Measurements from ENCODE around the gene ZNF605.

DNA sequence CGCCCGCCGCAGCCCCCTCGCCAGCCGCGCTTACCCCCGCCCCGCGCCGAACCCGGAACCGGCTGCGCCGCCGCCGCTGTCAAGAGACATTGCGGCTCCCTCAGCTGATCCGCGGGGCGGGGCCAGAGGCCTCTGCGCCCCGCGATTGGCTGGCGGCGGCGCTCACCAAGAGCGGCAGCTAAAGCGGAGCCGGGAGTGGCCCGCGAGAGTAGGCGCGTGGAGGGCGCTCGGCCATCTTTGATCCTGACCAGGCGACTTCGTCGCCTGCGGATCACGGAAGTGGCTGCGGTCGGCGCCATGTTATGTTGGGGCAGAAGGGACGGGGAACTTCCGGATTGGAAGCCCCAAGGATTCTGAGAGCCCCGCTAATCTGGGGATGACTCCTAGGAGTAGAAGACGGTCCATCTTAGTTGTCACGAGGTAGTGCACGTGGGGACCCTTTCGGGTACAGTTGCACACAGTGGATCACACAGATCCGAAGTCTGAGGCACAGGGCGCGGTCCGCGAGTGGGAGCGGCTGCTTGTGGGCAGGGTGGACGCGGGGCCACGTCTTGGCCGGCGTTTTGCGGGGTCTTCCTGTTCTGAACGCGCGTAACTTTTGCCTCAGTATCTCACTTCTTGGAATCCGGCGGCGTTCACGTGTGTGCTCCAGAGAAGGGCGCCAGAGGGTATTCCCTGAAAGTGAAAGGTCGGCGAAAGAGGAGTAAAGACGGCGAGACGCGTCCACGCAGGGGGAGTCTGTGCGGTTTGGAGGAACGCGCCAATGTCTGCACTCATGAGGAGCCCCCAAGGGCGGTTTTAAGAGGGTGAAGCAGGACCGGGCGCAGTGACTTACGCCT, 68.4 kb downstream of the ZNF605 start, which contains the start of gene CHFR:
- TF ChIP-seq CTCF (IDR thresholded peaks at IDR 0.05) (no peak), POLR2AphosphoS5 (IDR thresholded peaks at IDR 0.05) (peak; percentile 79 to 81 (median 80)), POLR2A (IDR thresholded peaks at IDR 0.05) (peak; percentile 31)

All from breast epithelium (tissue), 3 donors.